OCI-LY3 (cell line): ENCODE measurements around the gene OXCT1.
"Not testable (repeated sequence)": the region's sequence is repeated elsewhere in the genome, so short reads cannot be mapped to it uniquely, and the experiment has no call there.

ENCODE experiments used
- H2AFZ ChIP-seq: fragments of 200-600, 300-600 bp; shearing (Covaris generic); 2 replicates; pipeline ENCODE4 v1.6.0; 2014; ENCODE audit warnings: antibody characterized with exemption, low read depth, low read length
- H3K27ac ChIP-seq: fragments of 200-600, 300-600 bp; sonication (generic); 2 replicates; pipeline ENCODE4 v1.5.1; 2014; ENCODE audit warnings: mild to moderate bottlenecking, low read length, moderate library complexity, mixed read lengths
- H3K27me3 ChIP-seq: fragments of 200-600, 300-600 bp; sonication (generic); 2 replicates; pipeline ENCODE4 v1.6.1; 2014; ENCODE audit warnings: low read depth, low read length, mixed read lengths
- H3K36me3 ChIP-seq: fragments of 200-600, 300-600 bp; sonication (generic); replicated peaks from 2 replicates; pipeline ENCODE3; 2014; ENCODE audit warnings: low read depth, low read length, mixed read lengths
- H3K4me1 ChIP-seq: fragments of 300-600, 200-600 bp; sonication (generic); 2 replicates; pipeline ENCODE4 v1.6.1; 2014; ENCODE audit warnings: low read length, mixed read lengths
- H3K4me2 ChIP-seq: fragments of 200-600, 300-600 bp; sonication (generic); 2 replicates; pipeline ENCODE4 v1.6.1; 2014; ENCODE audit warnings: low read length, mixed read lengths
- H3K4me3 ChIP-seq: fragments of 300-600, 200-600 bp; sonication (generic); 2 replicates; pipeline ENCODE4 v1.5.1; 2014; ENCODE audit warnings: antibody characterized with exemption, mild to moderate bottlenecking, low read length, moderate library complexity
- H3K79me2 ChIP-seq: fragments of 300-600, 200-600 bp; shearing (Covaris generic); 2 replicates; pipeline ENCODE4 v1.6.1; 2014; ENCODE audit warnings: mild to moderate bottlenecking, low read length, mixed read lengths
- H3K9ac ChIP-seq: fragments of 300-600, 200-600 bp; shearing (Covaris generic); 2 replicates; pipeline ENCODE4 v1.6.0; 2014; ENCODE audit warnings: mild to moderate bottlenecking, low read length, moderate library complexity
- H3K9me3 ChIP-seq: fragments of 200-600, 300-600 bp; shearing (Covaris generic); 2 replicates; pipeline ENCODE4 v1.6.1; 2014; ENCODE audit warnings: low read length, mixed read lengths; ENCODE audit not compliant: insufficient read depth
- H4K20me1 ChIP-seq: fragments of 200-600, 300-600 bp; sonication (generic); 2 replicates; pipeline ENCODE4 v1.6.1; 2016; ENCODE audit warnings: low read length, mixed read lengths; ENCODE audit not compliant: insufficient read depth
- EZH2phosphoT487 ChIP-seq: fragments of 200-600 bp; shearing (Covaris generic); IDR thresholded peaks from 2 replicates; pipeline ENCODE4 v1.6.1; 2018; ENCODE audit warnings: antibody characterized with exemption, mixed run types, low read depth
- TF ChIP-seq, protein P1 (sequence below): fragments of 200-600, 300-600 bp; sonication (generic); IDR thresholded peaks from 2 replicates; pipeline ENCODE4 v1.5.1; 2014; ENCODE audit warnings: antibody characterized with exemption, low read length, low read depth

OXCT1 gene

DNA sequence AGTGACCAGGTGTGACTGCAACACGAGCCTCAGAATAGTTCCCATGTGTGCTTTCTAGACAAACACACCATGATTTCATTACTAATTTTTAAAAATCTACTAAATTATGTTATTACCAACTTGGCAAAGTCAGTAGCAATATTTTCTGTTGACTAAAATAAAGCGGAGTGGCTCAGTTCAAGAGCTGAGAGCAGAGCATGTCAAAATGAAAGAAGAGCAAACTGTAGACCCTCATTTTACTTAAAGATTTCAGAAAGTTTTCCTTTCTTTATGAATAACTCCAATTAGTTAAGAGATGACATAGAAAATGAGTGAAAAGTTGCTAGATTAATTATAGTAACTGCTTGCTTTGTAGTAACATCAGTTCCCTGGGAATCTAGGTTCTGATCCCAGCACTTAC lies 17.9 kb downstream of the OXCT1 start:
- H2AFZ ChIP-seq: no peak overlapping the region
- no peak overlapping the region for H3K4me2 ChIP-seq
- H3K9me3 ChIP-seq: no peaks in the 10 kb centered on the region
- no peak overlapping the region for H3K9ac ChIP-seq
- no peaks in the 10 kb centered on the region for H3K79me2 ChIP-seq
- no peak overlapping the region for H3K4me3 ChIP-seq
- no peaks in the 10 kb centered on the region for H3K4me1 ChIP-seq
- H3K27me3 ChIP-seq: no peaks in the 10 kb centered on the region
- TF ChIP-seq EZH2phosphoT487: no peak
- TF ChIP-seq, protein P1, sequence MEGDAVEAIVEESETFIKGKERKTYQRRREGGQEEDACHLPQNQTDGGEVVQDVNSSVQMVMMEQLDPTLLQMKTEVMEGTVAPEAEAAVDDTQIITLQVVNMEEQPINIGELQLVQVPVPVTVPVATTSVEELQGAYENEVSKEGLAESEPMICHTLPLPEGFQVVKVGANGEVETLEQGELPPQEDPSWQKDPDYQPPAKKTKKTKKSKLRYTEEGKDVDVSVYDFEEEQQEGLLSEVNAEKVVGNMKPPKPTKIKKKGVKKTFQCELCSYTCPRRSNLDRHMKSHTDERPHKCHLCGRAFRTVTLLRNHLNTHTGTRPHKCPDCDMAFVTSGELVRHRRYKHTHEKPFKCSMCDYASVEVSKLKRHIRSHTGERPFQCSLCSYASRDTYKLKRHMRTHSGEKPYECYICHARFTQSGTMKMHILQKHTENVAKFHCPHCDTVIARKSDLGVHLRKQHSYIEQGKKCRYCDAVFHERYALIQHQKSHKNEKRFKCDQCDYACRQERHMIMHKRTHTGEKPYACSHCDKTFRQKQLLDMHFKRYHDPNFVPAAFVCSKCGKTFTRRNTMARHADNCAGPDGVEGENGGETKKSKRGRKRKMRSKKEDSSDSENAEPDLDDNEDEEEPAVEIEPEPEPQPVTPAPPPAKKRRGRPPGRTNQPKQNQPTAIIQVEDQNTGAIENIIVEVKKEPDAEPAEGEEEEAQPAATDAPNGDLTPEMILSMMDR: no peak
- H3K36me3 ChIP-seq: peaks cover 7% of the 10 kb centered on the region
- no peak overlapping the region for H3K27ac ChIP-seq
- H4K20me1 ChIP-seq: no peaks in the 10 kb centered on the region

DNA sequence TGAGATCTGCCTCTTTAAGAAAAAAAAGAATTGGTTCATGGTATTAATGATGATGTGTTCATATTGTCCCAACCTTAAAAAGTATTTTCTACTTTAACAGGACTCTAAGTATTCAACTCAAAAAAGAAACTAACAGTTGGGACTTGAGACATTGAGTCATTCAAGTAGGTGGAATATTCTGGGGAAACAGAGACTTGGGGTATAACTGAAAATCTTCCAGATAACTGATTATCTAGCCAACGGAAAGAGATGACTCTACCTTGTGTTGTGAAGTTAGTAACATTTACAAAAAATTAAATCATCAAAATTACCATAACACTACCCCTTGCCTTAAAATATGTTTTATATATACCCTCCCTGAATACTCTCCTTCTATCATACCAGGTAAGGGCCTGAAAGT lies 19.1 kb downstream of the OXCT1 start:
- no peak for TF ChIP-seq EZH2phosphoT487
- TF ChIP-seq, protein P1: no peak
- no peak overlapping the region for H3K4me3 ChIP-seq

DNA sequence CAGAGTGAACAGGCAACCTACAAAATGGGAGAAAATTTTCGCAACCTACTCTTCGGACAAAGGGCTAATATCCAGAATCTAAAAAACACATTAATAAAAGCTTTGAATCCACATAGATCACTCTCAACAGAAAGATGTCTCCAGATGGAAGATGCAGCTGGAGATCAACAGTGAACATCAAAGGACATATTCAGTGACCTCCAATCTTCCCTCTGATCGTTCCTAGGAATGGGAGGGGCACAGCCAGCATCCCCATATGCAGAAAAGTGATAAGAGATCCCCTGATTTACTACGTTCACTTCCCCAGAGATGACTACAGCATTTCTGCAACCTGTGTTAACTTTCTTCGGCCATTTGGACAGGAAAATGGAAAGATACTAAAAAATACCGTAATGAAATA lies 21.2 kb downstream of the OXCT1 start:
- Histone ChIP-seq H2AFZ (no peak overlapping the region), H4K20me1 (no peaks in the 10 kb centered on the region), H3K9me3 (no peaks in the 10 kb centered on the region), H3K9ac (no peak overlapping the region), H3K4me3 (no peak overlapping the region), H3K79me2 (no peaks in the 10 kb centered on the region), H3K4me1 (peaks cover 3% of the 10 kb centered on the region), H3K4me2 (no peak overlapping the region), H3K36me3 (peaks cover 7% of the 10 kb centered on the region), H3K27me3 (no peaks in the 10 kb centered on the region), H3K27ac (no peak overlapping the region)
- TF ChIP-seq EZH2phosphoT487: no peak
- TF ChIP-seq, protein P1: no peak

More for the DNA sequence above, 19.1 kb downstream of the OXCT1 start:
- Histone ChIP-seq H3K4me1 (no peaks in the 10 kb centered on the region), H4K20me1 (no peaks in the 10 kb centered on the region), H2AFZ (no peak overlapping the region), H3K36me3 (peaks cover 7% of the 10 kb centered on the region), H3K27ac (no peak overlapping the region), H3K9ac (no peak overlapping the region), H3K4me2 (no peak overlapping the region), H3K27me3 (no peaks in the 10 kb centered on the region), H3K79me2 (no peaks in the 10 kb centered on the region), H3K9me3 (no peaks in the 10 kb centered on the region)

DNA sequence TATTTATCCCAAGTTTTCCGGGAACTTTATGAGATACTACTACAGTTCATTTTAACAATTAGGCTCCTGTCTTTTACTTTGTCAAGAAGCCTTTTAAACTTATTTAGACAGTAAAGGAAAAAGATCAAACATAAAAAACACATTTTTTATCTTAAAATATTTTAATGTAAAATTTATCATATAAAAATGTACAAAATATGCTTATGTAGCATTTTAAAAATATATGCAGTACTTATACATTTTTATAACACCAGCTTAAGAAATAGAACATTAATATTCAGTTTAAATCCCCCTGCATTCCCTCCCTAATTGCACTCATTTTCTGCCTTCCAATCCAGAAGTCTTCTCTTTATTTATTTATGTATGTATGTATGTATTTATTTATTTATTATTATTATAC lies 24.5 kb downstream of the OXCT1 start:
- not testable (repeated sequence) for H3K9ac ChIP-seq, H3K79me2 ChIP-seq, H3K27me3 ChIP-seq, H3K9me3 ChIP-seq, H3K27ac ChIP-seq, H2AFZ ChIP-seq, H3K4me3 ChIP-seq, H4K20me1 ChIP-seq, H3K4me2 ChIP-seq, H3K36me3 ChIP-seq
- peaks cover 15% of the 10 kb centered on the region for H3K4me1 ChIP-seq

DNA sequence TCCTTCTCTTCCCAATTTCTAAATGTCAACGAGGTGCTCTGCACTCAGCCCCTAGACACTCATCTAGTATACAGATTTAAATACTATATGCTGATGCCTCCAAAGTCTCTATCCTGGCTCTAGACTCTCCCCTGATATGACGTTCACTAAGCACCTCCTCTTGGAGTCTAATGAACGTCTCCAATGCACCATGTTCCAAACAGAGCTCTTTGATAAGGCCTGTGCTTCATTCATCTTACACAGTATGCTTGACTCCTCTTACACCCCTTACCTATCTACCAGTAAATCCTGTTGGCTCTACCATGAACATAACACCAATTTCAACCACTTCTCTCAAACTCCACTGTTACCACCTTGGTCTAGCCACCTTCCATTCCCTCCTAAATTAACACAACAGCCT lies 25.7 kb downstream of the OXCT1 start:
- H3K27me3 ChIP-seq: no peaks in the 10 kb centered on the region
- peaks cover 4% of the 10 kb centered on the region for H3K36me3 ChIP-seq

More for the DNA sequence above, 25.7 kb downstream of the OXCT1 start:
- Histone ChIP-seq H3K27ac (no peak overlapping the region), H3K9ac (no peak overlapping the region), H3K9me3 (no peaks in the 10 kb centered on the region), H2AFZ (no peak overlapping the region), H3K4me3 (no peak overlapping the region), H4K20me1 (no peaks in the 10 kb centered on the region), H3K4me1 (peaks cover 15% of the 10 kb centered on the region), H3K79me2 (no peaks in the 10 kb centered on the region), H3K4me2 (no peak overlapping the region)
- TF ChIP-seq, protein P1: no peak
